Measurements from ENCODE around the gene ENOX1.
A peak's percentile ranks its signal among the peaks of the same experiment; 100 is the strongest.

ENOX1 gene

DNA sequence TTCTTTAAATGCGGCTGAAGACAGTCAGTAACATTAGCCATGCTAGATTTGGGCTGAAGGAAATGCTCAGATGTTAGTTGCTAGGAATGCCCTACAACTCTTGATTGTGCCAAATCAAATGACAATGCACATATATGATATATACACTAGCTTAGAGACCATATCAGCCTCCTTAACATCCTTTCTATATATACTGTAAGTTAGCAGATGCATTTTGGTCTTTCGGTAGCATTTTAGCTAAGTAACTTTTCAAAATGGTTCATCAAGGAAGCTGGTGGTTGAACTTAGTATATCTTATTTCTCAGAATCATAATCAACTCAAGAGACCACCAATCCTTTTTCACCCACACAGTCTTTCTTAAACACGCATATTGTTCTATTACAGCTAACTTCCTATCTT, 14.1 kb upstream of the ENOX1 start:
- DNase-seq (ENCODE audit: low read depth, low spot score) = no peak
- in situ Hi-C loops (cut with HindIII; ENCODE audit: low sequenced_read_pairs) = no loop called here
- TF ChIP-seq, protein P1, sequence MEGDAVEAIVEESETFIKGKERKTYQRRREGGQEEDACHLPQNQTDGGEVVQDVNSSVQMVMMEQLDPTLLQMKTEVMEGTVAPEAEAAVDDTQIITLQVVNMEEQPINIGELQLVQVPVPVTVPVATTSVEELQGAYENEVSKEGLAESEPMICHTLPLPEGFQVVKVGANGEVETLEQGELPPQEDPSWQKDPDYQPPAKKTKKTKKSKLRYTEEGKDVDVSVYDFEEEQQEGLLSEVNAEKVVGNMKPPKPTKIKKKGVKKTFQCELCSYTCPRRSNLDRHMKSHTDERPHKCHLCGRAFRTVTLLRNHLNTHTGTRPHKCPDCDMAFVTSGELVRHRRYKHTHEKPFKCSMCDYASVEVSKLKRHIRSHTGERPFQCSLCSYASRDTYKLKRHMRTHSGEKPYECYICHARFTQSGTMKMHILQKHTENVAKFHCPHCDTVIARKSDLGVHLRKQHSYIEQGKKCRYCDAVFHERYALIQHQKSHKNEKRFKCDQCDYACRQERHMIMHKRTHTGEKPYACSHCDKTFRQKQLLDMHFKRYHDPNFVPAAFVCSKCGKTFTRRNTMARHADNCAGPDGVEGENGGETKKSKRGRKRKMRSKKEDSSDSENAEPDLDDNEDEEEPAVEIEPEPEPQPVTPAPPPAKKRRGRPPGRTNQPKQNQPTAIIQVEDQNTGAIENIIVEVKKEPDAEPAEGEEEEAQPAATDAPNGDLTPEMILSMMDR (IDR thresholded peaks at IDR 0.05; ENCODE audit: low read depth, low read length) = no peak

DNA sequence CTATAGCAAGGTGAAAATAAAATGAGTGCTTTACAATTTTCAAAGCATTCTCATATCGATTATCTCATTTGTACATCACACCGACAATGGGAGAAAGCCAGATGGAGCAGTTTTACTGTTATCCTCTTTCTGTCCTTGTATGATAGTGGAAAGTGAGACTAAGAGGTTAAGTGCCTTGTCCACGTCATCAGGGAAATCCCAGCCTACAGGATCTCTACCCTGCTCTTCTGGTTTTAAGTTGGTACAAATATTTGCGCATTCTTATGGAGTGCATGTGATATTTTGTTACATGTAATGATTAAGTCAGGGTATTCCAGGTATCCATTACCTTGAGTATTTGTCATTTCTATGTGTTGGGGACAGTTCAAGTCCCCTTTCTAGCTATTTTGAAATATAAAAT, 12.4 kb upstream of the ENOX1 start:
- H3K4me3 ChIP-seq (ENCODE audit: low read depth, low read length) = no peak overlapping the region
- in situ Hi-C loops (cut with HindIII; ENCODE audit: low sequenced_read_pairs) = no loop called here
- DNase-seq (ENCODE audit: low read depth, low spot score) = no peak
- TF ChIP-seq, protein P1 (IDR thresholded peaks at IDR 0.05; ENCODE audit: low read depth, low read length) = no peak

More for the DNA sequence above, 14.1 kb upstream of the ENOX1 start:
- no peak overlapping the region for H3K4me3 ChIP-seq (ENCODE audit: low read depth, low read length)

DNA sequence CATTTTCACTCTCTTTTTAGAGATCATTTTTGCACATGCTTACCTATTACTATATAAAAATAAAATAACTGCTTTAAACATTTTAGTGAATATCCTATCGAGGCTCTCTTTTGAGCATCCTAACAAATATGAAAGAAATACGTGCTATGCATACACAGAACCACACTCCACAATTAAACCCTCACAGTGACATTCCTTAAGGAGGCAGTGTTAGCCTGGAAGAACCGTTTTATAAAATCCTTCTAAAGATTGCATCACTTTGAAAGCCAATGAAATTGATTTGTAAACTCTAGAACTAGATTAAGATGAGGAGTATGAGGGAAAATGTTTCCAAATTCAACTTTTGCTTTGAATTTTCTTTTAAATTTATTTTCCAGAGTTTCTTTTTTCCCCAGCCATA, 11.1 kb upstream of the ENOX1 start:
- in situ Hi-C loops (cut with HindIII; ENCODE audit: low sequenced_read_pairs) = no loop called here
- H3K4me3 ChIP-seq (ENCODE audit: low read depth, low read length) = no peak overlapping the region
- TF ChIP-seq, protein P1 (IDR thresholded peaks at IDR 0.05; ENCODE audit: low read depth, low read length) = no peak
- no peak for DNase-seq (ENCODE audit: low read depth, low spot score)

DNA sequence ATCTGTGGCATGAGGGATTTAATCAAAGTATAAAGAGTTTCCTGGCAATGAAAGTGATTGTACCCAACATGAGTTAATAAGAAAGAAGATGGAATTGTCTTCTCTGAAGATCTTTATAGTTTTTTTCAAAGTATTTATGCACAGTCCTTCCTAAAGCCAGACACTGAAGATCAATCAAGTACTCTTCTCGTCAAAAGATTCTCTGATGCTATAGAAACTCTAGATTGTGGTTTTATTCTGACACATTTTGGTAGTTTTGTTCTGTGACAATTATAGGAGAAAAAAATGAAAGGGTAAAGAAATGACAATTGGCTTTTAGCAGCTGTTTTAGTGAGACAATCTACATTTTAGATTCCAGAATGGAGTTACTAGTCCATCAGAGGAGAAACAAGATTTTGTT, 10.4 kb upstream of the ENOX1 start:
- TF ChIP-seq, protein P1 (IDR thresholded peaks at IDR 0.05; ENCODE audit: low read depth, low read length) = no peak
- H3K4me3 ChIP-seq (ENCODE audit: low read depth, low read length) = no peak overlapping the region
- in situ Hi-C loops (cut with HindIII; ENCODE audit: low sequenced_read_pairs) = no loop called here
- no peak for DNase-seq (ENCODE audit: low read depth, low spot score)

DNA sequence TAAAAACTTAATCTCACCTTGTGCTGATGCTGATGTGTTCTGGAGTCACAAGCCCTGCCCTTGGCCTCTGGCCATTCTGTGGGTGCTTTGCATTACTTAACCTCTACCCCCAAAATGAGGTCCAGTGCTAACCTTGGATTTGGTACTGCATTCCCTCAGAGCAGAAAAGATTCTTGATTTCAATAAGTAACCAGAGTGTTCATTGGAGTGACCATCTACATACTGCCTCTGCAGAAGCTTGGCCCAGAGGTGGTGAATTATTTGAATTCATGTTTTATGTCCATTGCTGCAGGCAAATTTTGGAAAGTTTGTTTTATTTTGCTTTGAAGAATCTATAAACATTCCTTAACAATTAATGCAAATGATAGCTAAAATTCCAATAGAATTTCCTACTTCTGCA, 7.6 kb upstream of the ENOX1 start:
- TF ChIP-seq, protein P1 (IDR thresholded peaks at IDR 0.05; ENCODE audit: low read depth, low read length) = no peak
- no peak for DNase-seq (ENCODE audit: low read depth, low spot score)
- H3K4me3 ChIP-seq (ENCODE audit: low read depth, low read length) = no peak overlapping the region
- in situ Hi-C loops (cut with HindIII; ENCODE audit: low sequenced_read_pairs) = no loop called here

DNA sequence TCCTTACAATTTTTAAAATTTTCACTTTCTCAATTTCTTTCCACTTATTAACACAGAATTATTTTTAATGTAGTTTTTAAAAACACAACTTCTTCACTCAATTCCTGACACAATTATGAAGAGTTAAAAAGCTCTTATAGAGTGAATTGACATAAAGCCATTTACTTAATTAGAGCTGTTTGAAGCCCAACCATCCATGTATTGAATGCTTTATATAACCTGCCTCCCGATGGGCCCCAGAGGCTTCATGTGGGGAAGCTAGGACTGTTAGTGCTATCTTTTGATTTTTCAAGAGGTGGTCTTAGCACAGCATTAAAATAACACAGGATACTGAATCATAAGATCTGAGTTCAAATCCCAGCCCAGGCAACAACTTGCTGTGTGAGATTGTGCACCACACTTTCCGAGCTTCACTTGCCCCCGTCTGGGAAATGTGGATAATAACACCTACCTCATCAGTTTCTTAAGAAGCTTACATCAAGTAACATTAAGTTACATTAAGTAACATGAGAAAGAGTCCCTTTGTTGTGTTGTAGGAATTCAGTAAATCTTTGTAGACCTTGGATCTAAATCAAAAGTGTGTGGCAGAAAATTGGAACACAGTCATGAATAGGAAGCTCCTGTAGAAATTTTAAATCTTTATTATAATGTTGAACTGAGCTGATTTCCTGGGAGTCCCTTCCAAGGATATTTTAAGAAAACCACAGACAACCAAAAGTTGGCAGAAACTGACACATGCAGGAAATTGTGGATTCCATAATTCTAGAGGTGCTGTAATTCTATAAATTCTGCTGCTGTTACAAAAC, 5.5 kb upstream of the ENOX1 start:
- in situ Hi-C loops (cut with HindIII; ENCODE audit: low sequenced_read_pairs) = no loop called here
- no peak overlapping the region for H3K4me3 ChIP-seq (ENCODE audit: low read depth, low read length)
- DNase-seq (ENCODE audit: low read depth, low spot score) = peak; percentile 39
- TF ChIP-seq, protein P1 (IDR thresholded peaks at IDR 0.05; ENCODE audit: low read depth, low read length) = no peak
